WI38 (cell line): ENCODE results near the gene PPP6C.
"Not testable (repeated sequence)": the region's sequence is repeated elsewhere in the genome, so short reads cannot be mapped to it uniquely, and the experiment has no call there.

Experiments
- H3K4me3 ChIP-seq: 2 replicates; pipeline ENCODE4 v1.5.1; 2011; ENCODE audit warnings: low read depth, mild to moderate bottlenecking, control low read depth, low read length
- TF ChIP-seq, protein P1 (sequence below): IDR thresholded peaks from 2 replicates; pipeline ENCODE4 v1.5.1; 2012; ENCODE audit warnings: low read depth, mild to moderate bottlenecking, control low read depth, low read length

PPP6C gene

DNA sequence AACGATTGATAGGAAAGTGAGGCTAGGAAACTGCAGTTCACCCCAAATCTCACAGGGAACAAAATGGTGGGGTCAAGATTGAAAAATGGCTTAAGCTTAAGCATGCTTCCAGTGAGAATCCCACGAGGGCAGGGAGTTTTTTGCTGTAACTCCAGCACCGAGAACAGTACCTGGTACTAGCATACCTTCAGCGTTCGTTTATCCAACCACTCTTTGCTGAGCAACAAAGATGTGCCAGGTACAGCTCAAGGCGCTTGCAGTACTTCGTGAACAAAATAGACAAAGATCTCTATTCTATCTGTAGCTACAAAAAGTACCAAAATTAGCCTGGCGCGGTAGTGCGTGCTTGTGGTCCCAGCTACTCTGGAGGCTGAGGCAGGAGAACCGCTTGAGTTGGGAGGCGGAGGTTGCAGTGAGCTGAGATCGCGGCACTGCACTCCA is 778 bp upstream of the PPP6C start:
- peak overlapping the region; percentile 99 for H3K4me3 ChIP-seq
- TF ChIP-seq, protein P1, sequence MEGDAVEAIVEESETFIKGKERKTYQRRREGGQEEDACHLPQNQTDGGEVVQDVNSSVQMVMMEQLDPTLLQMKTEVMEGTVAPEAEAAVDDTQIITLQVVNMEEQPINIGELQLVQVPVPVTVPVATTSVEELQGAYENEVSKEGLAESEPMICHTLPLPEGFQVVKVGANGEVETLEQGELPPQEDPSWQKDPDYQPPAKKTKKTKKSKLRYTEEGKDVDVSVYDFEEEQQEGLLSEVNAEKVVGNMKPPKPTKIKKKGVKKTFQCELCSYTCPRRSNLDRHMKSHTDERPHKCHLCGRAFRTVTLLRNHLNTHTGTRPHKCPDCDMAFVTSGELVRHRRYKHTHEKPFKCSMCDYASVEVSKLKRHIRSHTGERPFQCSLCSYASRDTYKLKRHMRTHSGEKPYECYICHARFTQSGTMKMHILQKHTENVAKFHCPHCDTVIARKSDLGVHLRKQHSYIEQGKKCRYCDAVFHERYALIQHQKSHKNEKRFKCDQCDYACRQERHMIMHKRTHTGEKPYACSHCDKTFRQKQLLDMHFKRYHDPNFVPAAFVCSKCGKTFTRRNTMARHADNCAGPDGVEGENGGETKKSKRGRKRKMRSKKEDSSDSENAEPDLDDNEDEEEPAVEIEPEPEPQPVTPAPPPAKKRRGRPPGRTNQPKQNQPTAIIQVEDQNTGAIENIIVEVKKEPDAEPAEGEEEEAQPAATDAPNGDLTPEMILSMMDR, result no peak

DNA sequence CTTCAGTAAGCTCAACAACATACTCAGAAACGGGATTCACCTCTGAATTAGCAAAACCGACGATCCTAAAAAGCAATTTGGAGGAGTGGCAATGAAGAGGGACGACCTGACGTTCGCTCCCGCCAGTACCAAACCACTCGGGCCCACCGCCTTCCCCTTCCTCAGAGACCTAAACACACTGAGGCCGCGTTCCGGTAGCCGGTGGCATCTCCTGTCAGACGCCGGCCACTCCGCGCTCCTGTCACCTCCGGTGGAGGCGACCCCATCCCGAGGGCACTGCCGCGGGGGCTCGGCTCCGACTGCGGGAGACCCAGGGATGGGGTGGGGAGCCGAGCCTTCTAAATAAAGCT is 617 bp downstream of the PPP6C start:
- TF ChIP-seq, protein P1, result no peak
- peak overlapping the region; percentile 99 for H3K4me3 ChIP-seq

DNA sequence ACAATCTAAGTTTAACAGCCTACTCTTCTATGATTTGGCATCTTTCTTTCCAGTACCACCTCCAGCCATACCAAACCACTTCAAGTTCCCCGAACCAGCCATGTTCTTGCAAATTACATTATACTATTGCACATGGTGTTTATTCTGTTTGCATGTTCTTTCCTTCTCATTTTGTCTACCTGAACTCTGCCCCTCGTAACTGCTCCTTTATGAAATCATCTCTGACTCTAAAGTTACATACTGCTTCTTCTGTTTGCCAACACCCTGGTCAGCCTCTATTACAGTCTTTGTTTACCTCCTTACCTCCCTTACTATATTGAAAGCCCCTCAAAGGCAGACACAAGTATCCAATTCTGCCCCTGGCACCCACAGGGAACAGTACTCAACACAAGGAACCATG is 6.0 kb downstream of the PPP6C start:
- no peak overlapping the region for H3K4me3 ChIP-seq
- TF ChIP-seq, protein P1, result no peak

DNA sequence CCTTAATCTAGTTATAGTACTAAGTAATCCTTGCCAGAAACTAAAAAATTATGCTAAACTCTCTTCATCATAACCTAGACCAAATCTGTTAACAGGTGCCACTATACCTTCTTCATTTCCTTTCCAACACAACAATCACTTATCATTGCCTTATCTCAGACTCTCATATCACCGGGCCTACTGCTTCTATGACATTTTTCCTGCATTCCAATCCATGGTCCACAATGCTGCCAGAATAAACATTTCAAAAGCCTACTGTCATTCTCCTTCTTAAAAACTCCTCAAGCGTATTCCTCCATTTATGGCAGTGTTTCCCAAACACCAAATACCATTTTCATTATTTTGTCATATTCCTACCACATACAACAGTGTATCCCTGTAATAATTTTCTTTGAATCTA is 6.5 kb downstream of the PPP6C start:
- TF ChIP-seq, protein P1, result no peak
- H3K4me3 ChIP-seq, result no peak overlapping the region

DNA sequence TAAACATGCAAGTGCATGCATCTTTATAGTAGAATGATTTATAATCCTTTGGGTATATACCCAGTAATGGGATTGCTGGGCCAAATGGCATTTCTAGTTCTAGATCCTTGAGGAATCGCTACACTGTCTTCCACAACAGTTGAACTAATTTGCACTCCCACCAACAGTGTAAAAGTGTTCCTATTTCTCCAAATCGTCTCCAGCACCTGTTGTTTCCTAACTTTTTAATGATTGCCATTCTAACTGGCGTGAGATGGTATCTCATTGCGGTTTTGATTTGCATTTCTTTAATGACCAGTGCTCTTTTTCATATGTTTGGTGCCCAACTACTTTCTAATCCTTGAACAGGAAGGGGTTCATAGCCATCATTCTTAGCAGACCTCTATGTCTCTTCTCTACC is 7.8 kb downstream of the PPP6C start:
- not testable (repeated sequence) for H3K4me3 ChIP-seq

DNA sequence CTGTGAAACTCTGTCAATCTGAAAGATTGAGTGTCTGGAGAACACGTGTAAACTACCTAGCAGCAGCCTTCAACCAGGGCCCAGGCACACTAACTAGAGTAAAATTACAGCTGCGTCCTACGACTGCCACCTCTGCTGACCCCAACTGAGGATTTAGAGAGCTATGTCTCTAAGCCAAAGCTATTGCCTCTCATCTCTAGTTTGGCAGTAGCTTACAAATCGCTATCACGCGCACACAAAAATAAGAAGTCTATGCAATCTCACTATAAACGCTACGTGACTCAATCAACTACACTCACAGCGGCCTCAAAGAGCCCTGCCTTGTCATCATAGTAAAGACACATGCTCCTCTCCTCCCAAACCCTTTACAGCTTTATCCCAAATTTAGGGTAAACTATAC is 8.7 kb downstream of the PPP6C start:
- TF ChIP-seq, protein P1, result no peak
- no peak overlapping the region for H3K4me3 ChIP-seq

DNA sequence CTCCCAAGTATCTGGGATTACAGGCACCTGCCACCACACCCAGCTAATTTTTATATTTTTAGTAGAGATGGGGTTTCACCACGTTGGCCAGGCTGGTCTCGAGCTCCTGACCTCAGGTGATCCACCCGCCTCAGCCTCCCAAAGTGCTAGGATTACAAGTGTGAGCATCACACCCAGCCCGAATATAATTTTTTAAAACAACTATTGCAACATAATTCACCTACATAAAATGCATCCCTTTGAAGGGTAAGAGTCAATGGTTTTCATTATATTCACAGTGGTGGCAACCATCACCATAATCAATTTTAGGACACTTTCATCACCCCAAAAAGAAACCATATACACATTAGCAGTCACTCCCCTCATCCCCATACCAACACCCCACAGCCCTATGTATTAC is 9.8 kb downstream of the PPP6C start:
- not testable (repeated sequence) for H3K4me3 ChIP-seq

DNA sequence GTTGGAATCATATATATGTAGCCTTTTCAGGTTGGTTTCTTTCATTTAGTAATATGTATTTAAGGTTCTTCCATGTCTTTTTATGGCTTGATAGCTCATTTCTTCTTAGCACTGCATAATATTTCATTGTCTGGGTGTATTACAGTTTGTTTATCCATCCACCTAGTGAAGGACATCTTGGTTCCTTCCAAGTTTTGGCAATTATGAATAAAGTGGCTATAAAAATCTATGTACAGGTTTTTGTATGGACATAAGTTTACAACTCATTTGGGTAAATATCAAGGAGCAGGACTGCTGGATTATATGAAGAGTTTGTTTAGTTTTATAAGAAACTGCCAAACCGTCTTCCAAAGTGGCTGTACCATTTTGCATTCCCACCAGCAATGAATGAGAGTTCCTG is 11.7 kb downstream of the PPP6C start:
- TF ChIP-seq, protein P1, result no peak
- no peak overlapping the region for H3K4me3 ChIP-seq

DNA sequence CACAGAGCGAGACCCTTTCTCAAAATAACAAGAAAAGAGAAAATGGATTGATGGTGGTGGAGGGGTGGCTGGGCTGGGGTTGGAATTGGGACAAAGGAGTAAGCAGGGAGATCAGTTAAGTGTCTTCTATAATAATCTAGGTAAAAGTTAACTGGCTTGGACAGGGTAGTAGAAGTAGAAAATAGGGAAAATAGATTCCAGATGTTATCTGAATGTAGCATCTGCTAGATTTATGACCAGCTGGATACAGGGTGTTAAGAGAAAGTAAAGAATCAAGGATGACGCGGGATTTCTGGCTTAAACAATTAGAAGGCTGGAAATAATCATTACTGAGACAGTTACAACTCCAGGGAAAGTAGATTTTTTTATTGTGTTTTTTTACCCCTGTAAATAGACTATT is 13.0 kb downstream of the PPP6C start:
- TF ChIP-seq, protein P1, result no peak
- no peak overlapping the region for H3K4me3 ChIP-seq
